ENCODE measurements around the gene NRIP1. TPM values are rescaled to one million over a fixed set of nuclear protein-coding genes. Genes with fewer than 3 reads are reported as not detected.

Gene NRIP1
- total RNA-seq, 1 experiment from 2014 or later: 10.4 TPM

DNA sequence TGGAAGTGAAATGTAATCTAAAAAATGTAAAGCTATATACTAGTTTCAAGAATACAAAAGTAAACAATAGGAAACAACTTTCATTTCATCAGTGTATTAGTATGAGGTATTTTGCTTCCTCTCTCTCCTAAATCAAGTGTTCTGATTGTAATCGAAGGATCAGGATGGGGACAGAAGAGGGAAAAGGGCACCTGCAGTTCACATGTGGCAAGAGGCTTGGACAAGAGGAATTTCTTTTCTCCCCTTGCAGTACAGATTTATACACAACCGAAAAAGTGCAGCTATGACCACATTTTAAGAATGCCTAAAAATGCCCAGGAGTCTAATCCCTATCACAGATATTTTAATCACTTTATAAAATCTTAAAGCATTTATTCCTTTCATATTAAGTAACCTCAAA is 63.7 kb downstream of the NRIP1 start:
- no peak overlapping the region for H3K4me3 Mint-ChIP-seq
- Histone ChIP-seq H3K18ac (ENCODE audit: insufficient read length, low read depth, low read length) (no peak overlapping the region), H3K23me2 (ENCODE audit: insufficient read length, low read depth, low read length, poor library complexity, severe bottlenecking) (no peaks in the 10 kb centered on the region), H3K4me2 (ENCODE audit: insufficient read depth, insufficient read length, low read length) (no peak overlapping the region), H3K79me1 (ENCODE audit: insufficient read depth, low read depth, low read length, poor library complexity, severe bottlenecking) (no peaks in the 10 kb centered on the region), H3K56ac (ENCODE audit: insufficient read length, low read depth, low read length) (no peak overlapping the region), H2AK5ac (ENCODE audit: insufficient read length, low read length) (no peak overlapping the region), H3T11ph (ENCODE audit: low read length) (no peak overlapping the region), H3K4ac (ENCODE audit: low read depth, low read length) (no peak overlapping the region), H3K23ac (ENCODE audit: insufficient read length, low read depth, low read length) (no peak overlapping the region), H3K27ac (ENCODE audit: insufficient read length, low read depth, low read length) (no peak overlapping the region), H2BK12ac (ENCODE audit: insufficient read length, low read depth, low read length) (no peak overlapping the region), H4K8ac (replicated peaks; ENCODE audit: insufficient read length, low read depth, low read length) (no peak overlapping the region), H2BK15ac (ENCODE audit: low read depth, low read length) (no peak overlapping the region), H2BK20ac (ENCODE audit: low read depth, low read length, poor library complexity, severe bottlenecking) (no peak overlapping the region), H3K9me3 (ENCODE audit: control insufficient read depth, low read depth, low read length) (no peaks in the 10 kb centered on the region), H4K5ac (ENCODE audit: insufficient read length, low read depth, low read length) (no peak overlapping the region), H4K91ac (ENCODE audit: insufficient read length, low read depth, low read length) (no peak overlapping the region), H3K4me1 (ENCODE audit: insufficient read depth, low read length) (peaks cover 7% of the 10 kb centered on the region; the same call in 1 of the 2 replicates), H3K79me2 (ENCODE audit: insufficient read depth, low read length) (no peaks in the 10 kb centered on the region), H3K14ac (ENCODE audit: insufficient read depth, low read length) (no peak overlapping the region), H2BK5ac (ENCODE audit: insufficient read length, low read length) (no peak overlapping the region), H3K27me3 (ENCODE audit: insufficient read depth, low read length) (no peaks in the 10 kb centered on the region), H2AFZ (ENCODE audit: low read length) (no peak overlapping the region), H4K20me1 (ENCODE audit: control insufficient read depth, insufficient read depth, insufficient read length) (no peaks in the 10 kb centered on the region), H3K9ac (ENCODE audit: extremely low read depth, insufficient read length, low read length) (no peak overlapping the region), H2BK120ac (ENCODE audit: low read depth, low read length, poor library complexity, severe bottlenecking) (no peak overlapping the region)
- TF ChIP-seq, protein P1, sequence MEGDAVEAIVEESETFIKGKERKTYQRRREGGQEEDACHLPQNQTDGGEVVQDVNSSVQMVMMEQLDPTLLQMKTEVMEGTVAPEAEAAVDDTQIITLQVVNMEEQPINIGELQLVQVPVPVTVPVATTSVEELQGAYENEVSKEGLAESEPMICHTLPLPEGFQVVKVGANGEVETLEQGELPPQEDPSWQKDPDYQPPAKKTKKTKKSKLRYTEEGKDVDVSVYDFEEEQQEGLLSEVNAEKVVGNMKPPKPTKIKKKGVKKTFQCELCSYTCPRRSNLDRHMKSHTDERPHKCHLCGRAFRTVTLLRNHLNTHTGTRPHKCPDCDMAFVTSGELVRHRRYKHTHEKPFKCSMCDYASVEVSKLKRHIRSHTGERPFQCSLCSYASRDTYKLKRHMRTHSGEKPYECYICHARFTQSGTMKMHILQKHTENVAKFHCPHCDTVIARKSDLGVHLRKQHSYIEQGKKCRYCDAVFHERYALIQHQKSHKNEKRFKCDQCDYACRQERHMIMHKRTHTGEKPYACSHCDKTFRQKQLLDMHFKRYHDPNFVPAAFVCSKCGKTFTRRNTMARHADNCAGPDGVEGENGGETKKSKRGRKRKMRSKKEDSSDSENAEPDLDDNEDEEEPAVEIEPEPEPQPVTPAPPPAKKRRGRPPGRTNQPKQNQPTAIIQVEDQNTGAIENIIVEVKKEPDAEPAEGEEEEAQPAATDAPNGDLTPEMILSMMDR (conservative IDR thresholded peaks at IDR 0.05): no peak
- no peak overlapping the region for H3K27ac Mint-ChIP-seq
- H3K27me3 Mint-ChIP-seq (ENCODE audit: low read depth): peaks cover 51% of the 10 kb centered on the region
- H3K9me3 Mint-ChIP-seq: no peaks in the 10 kb centered on the region
- peaks cover 33 to 39% of the 10 kb centered on the region in 2 experiments for H3K4me1 Mint-ChIP-seq
- WGBS (ENCODE audit: extremely low coverage, insufficient read length, low lambda C conversion rate): no CpG with 5 or more reads among the region's 2 CpGs
- no peak for DNase-seq
- no peaks in the 10 kb centered on the region for H3K36me3 Mint-ChIP-seq (ENCODE audit: insufficient read depth in 1 of 3, low read depth in 3 of 3)
